Colonic mucosa (tissue), 4 donors: Measurements from ENCODE around the gene TXNDC2. TPM values are rescaled to one million over a fixed set of nuclear protein-coding genes. Genes with fewer than 3 reads are reported as not detected.

ENCODE experiments used
- DNase-seq: peaks from one replicate; pipeline ENCODE4 v3.0.0-alpha.2; 2020
- H3K27ac ChIP-seq: fragments of 200-600 bp; one replicate; pipeline ENCODE4 v1.8.0; 2021
- H3K27me3 ChIP-seq: fragments of 200-600 bp; one replicate; pipeline ENCODE4 v1.8.0; 2021
- H3K36me3 ChIP-seq: fragments of 200-600 bp; one replicate; pipeline ENCODE4 v1.8.0; 2021
- H3K4me1 ChIP-seq: fragments of 200-600 bp; one replicate; pipeline ENCODE4 v1.8.0; 2021; ENCODE audit warnings: mild to moderate bottlenecking
- H3K4me3 ChIP-seq: fragments of 200-600 bp; one replicate; pipeline ENCODE4 v1.8.0; 2021
- H3K9ac ChIP-seq, 2 donors: one replicate each; pipeline ENCODE4 v1.7.0; 2013; ENCODE audit warnings: control low read depth in 2 of 2, low read depth in 2 of 2, low read length in 2 of 2
- H3K9me3 ChIP-seq: fragments of 200-600 bp; one replicate; pipeline ENCODE4 v1.8.0; 2021
- intact Hi-C: fragments of 100-400 bp; cut with DNase I; formaldehyde crosslinking; loops from one replicate; pipeline ENCODE4 v1.14.1; 2022
- total RNA-seq, 2 donors: library from RNA; stranded (reverse); fragmentation: NEBNext Ultra II Directional in 1 of 2; extraction: Animal tissue kit (Norgen Biotek cat#: 25700) in 1 of 2; gene quantifications; one replicate each; pipeline ENCODE4 v1.2.1, GENCODE V29; 2021
- TF ChIP-seq, protein P1 (sequence below): fragments of 200-600 bp; IDR thresholded peaks from one replicate; pipeline ENCODE4 v1.8.0; 2022; ENCODE audit warnings: antibody characterized with exemption, mild to moderate bottlenecking
- donor health status: healthy.
- donor health status: DM: no; HTN: no; CAD: no.
- donor health status: DM: no; HTN: no; CAD: no.

TXNDC2 gene
- total RNA-seq, 2 donors from 2014 or later, result not detected

DNA sequence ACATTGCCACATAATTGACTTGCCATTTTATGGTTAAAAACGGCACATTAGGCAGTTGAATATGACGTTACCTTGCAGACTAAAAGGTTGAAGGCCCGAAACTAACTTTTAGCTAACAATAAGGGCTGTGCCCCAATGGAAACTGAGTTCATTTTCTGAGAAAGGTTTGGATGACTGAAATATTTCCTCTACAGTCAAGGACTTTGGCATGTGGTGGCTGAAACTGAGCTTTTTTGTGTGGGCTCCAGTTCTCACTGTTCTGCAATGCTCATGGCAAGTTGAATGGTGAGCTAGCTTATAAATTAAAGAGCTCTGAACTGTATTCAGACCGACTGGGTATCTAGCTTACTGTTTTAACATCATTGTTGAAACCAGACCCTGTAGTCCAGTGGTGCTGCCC, 23.8 kb upstream of the TXNDC2 start:
- intact Hi-C loops, result no loop called here
- Histone ChIP-seq H3K36me3 (no peaks in the 10 kb centered on the region), H3K27ac (no peak overlapping the region), H3K4me3 (no peak overlapping the region), H3K9ac (no peak overlapping the region), H3K4me1 (no peaks in the 10 kb centered on the region), H3K9me3 (no peaks in the 10 kb centered on the region), H3K27me3 (no peaks in the 10 kb centered on the region)
- TF ChIP-seq, protein P1, sequence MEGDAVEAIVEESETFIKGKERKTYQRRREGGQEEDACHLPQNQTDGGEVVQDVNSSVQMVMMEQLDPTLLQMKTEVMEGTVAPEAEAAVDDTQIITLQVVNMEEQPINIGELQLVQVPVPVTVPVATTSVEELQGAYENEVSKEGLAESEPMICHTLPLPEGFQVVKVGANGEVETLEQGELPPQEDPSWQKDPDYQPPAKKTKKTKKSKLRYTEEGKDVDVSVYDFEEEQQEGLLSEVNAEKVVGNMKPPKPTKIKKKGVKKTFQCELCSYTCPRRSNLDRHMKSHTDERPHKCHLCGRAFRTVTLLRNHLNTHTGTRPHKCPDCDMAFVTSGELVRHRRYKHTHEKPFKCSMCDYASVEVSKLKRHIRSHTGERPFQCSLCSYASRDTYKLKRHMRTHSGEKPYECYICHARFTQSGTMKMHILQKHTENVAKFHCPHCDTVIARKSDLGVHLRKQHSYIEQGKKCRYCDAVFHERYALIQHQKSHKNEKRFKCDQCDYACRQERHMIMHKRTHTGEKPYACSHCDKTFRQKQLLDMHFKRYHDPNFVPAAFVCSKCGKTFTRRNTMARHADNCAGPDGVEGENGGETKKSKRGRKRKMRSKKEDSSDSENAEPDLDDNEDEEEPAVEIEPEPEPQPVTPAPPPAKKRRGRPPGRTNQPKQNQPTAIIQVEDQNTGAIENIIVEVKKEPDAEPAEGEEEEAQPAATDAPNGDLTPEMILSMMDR, result no peak
- no peak for DNase-seq

DNA sequence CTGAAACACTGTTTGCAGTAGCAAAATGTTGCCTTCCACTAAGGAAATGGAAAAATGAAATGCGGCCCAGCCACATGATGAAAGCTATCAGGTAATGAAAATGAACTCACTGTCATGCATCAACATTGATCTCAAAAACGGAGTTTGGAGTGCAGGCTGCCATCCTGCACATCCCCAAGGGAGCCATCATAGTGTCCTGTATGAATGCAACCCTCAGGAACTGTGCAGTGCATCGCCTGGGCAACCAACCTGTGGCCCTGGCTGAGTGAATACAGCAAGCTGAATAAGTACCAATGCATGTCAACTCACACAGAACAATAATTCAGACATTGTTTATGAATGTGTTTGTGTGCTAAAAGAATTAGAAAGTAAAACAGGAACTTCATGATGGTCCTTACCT, 23.1 kb upstream of the TXNDC2 start:
- intact Hi-C loops, result no loop called here
- no peak overlapping the region for H3K4me3 ChIP-seq
- H3K27me3 ChIP-seq, result no peaks in the 10 kb centered on the region
- TF ChIP-seq, protein P1, result no peak
- no peak overlapping the region for H3K27ac ChIP-seq
- H3K36me3 ChIP-seq, result no peaks in the 10 kb centered on the region
- H3K9me3 ChIP-seq, result no peaks in the 10 kb centered on the region
- no peaks in the 10 kb centered on the region for H3K4me1 ChIP-seq
- no peak for DNase-seq
- no peak overlapping the region for H3K9ac ChIP-seq

DNA sequence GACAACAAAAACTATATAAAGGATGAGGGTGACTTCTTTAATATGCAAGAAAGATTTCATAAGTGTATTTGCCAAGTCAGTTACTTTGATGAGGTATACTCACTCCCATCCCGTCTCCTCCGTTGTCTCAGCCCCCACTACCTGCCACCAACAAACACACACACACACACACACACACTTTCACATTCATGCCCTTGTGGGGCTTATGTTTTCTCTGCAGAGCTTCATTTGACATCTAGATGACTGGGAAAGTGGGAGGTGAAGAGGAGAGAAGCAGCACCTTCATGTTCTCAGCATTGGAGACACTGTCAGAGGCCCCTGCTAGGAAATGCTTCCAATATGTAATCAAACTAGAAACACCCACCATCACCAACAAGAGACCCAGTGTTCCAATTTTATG, 22.5 kb upstream of the TXNDC2 start:
- no peak overlapping the region for H3K9ac ChIP-seq
- no peaks in the 10 kb centered on the region for H3K27me3 ChIP-seq
- TF ChIP-seq, protein P1, result no peak
- no peak overlapping the region for H3K27ac ChIP-seq
- H3K4me1 ChIP-seq, result no peaks in the 10 kb centered on the region
- H3K9me3 ChIP-seq, result no peaks in the 10 kb centered on the region
- no peak for DNase-seq
- no peaks in the 10 kb centered on the region for H3K36me3 ChIP-seq
- intact Hi-C loops, result no loop called here
- no peak overlapping the region for H3K4me3 ChIP-seq

DNA sequence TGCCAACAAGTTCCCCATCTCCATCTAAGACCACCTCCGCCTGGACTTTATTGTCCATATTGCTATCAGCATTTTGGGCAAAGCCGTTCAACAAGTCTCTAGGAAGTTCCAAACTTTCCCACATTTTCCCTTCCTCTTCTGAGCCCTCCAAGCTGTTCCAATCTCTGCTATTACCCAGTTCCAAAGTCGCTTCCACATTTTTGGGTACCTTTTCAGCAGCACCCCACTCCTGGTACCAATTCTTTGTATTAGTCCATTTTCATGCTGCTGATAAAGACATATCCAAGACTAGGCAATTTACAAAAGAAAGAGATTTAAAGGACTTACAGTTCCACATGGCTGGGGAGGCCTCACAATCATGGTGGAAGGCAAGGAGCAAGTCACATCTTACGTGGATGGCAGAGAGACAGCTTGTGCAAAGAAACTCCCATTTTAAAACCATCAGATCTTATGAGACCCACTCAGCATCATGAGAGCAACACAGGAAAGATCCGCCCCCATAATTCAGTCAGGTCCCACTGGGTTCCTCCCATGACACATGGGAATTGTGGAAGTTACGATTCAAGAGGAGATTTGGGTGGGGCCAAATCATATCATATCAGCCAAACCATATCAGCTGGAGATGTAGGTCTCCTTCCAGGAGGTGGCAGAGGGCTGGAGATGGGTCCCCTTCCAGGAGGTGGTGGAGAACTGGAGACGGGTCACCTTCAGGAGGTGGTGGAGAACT, 19.8 kb upstream of the TXNDC2 start:
- Histone ChIP-seq H3K36me3 (no peaks in the 10 kb centered on the region), H3K4me1 (no peaks in the 10 kb centered on the region), H3K9ac (no peak overlapping the region), H3K27ac (no peak overlapping the region), H3K9me3 (no peaks in the 10 kb centered on the region), H3K4me3 (no peak overlapping the region), H3K27me3 (no peaks in the 10 kb centered on the region)
- intact Hi-C loops, result no loop called here
- TF ChIP-seq, protein P1, result no peak
- DNase-seq, result no peak

DNA sequence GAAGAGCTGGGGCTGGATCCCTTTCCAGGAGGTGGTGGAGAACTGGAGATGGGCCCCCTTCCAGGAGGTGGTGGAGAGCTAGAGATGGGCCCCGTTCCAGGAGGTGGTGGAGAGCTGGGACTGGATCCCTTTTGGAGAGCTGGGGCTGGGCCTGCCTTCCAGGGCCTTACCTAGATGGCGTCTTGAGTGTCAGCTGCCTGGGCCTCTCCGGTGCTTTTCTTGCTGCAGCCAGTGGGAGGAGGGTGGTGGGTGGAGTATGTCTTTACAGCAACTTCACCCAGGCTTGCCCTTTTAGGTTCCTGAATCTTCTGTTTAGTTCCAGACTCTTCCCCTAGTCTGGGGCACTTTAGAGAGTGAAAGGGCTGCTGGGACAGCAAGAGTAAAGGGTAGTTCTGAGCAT, 19.1 kb upstream of the TXNDC2 start:
- intact Hi-C loops, result no loop called here
- H3K27ac ChIP-seq, result no peak overlapping the region
- H3K9me3 ChIP-seq, result no peaks in the 10 kb centered on the region
- DNase-seq, result no peak
- no peaks in the 10 kb centered on the region for H3K4me1 ChIP-seq
- H3K36me3 ChIP-seq, result no peaks in the 10 kb centered on the region
- H3K9ac ChIP-seq, result no peak overlapping the region
- TF ChIP-seq, protein P1, result no peak
- no peaks in the 10 kb centered on the region for H3K27me3 ChIP-seq
- H3K4me3 ChIP-seq, result no peak overlapping the region
